RKO (cell line): ENCODE data around the gene GNS.

Experiments
- DNase-seq: peaks from one replicate; pipeline ENCODE4 v3.0.0-alpha.2; 2016; ENCODE audit warnings: low spot score

The GNS gene

GRCh38 chr12:64759035-64759894, at the start of gene GNS:
TSS of gene GNS (minus strand) at chr12:64759406. CDS start at chr12:64759276, 130 bp downstream.
- peak; percentile 88 for DNase-seq

- DNase-seq: no peak
Observed at GRCh38 chr12:64808110-64808509, 48.9 kb upstream of the GNS start.

DNA sequence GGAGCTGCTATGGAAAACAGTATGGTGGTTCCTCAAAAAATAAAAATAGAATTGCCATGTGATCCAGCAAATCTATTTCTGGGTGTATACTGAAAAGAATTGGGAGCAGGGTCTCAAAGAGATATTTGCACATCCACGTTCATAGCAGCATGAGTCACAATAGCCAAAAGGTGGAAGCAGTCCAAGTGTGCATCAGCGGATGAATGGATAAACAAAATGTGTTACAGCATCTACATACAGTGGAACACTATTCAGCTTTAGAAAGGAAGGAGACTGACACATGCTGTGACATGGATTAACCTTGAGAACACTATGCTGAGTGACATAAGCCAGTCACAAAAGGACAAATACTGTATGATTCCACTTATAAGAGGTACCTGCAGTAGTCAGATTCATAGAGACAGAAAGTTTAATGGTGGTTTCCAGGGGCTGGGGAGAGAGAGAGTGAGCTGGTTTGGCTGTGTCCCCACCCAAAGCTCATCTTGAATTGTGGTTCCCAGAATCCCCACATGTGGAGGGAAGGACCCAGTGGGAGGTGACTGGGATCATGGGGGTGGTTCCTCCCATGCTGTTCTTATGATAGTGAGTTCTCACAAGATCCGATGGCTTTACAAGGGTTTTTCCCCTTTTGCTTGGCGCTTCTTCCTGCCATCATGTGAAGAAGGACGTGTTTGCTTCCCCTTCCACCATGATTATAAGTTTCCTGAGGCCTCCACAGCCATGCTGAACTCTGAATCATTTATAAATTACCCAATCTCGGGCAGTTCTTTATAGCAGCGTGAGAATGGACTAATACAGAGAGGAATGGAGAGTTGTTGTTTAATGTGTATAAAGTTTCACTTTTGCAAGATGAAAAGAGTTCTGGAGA, 47.6 kb upstream of the GNS start:
- peak; percentile 15 for DNase-seq

- no peak for DNase-seq
Observed at GRCh38 chr12:64806173-64806572, 47.0 kb upstream of the GNS start.

DNA sequence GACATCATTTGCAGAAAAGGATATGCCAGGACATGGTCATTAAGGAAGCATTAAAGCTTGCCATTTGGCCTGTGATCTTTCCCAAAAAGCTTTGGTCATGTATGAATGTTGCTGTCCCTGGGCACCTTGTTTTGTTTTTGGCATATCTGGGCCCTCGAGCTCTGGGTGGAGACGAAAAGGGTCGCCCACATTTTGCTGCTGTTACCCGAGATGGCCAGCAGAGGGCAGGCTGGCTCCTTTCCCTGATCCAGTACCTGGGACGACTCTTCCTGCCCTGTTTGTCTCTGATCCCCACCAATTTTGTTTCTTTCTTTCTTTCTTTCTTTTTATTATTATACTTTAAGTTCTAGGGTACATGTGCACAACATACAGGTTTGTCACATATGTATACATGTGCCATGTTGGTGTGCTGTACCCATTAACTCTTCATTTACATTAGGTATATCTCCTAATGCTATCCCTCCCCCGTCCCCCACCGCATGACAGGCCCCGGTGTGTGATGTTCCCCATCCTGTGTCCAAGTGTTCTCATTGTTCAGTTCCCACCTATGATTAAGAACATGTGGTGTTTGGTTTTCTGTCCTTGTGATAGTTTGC, 43.1 kb upstream of the GNS start:
- peak; percentile 36 for DNase-seq

DNA sequence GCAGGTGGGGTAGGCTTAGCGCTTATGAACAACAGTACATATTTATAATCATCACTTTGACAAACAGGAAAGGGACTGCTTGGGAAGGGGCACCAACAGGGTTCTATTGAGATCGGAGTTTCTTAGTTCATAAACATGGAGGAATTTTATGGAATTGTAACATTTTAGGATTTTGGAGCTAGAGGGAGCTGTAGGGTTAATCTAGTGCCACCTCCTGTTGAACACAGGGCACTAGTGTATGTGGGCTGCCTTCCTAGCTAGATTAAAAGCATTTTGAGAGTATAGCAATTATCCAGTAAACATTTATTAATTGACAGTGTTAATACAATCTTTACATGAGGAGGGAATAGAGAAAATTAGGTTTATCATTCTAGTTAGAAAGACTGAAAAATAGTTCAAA, 42.2 kb upstream of the GNS start:
- DNase-seq: peak; percentile 47

GRCh38 chr12:64800640-64801039, 41.4 kb upstream of the GNS start:
- DNase-seq: no peak

DNA sequence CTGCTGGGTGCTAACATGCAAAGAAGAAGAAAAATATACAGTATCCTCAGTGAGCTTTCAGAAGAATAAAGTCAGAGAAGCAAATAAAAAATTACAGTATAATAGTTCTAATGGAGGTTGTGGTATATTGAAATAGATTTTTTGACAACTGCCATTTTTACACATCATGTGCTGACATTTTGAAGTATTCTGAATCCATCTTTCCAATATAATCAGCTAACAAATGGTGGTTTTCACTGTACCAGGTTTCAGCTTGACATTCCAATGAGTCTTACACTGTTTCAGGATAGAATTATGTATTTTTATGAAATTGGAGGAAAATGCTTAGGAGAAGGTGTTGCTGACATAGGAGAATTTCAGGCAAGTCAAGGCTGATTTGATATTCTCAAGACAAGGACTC, 39.0 kb upstream of the GNS start:
- no peak for DNase-seq

- DNase-seq: no peak
Observed at GRCh38 chr12:64797156-64797555, 38.0 kb upstream of the GNS start.

DNA sequence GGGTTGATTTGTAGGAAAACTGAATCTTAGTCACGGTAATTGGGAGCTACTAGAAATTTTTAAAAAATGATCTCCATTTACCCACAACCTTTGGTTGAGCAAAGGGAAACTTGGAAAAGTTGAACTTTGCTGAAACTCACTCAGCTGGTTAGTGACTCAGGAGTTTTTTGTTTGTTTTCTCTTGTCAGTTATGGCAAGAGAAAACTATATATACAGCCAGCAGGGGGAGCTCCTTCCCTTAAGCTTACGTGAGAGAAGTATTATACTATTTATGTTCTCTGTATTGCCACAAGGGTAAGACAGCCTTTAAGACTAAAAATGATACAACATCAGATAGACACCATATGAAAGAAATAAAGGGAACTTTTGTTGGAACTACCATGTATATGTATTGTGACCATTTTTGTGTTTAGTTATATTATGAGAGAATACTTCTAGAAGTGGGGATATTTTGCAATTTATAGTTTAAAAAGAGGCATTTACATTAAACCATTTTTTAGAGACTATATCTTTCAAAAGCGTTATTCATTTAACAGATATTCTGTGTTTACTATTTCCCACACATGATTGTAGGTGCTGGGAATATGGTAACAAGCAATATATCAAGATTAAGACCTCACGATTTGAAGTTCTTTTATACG, 37.1 kb upstream of the GNS start:
- DNase-seq: peak; percentile 93

DNA sequence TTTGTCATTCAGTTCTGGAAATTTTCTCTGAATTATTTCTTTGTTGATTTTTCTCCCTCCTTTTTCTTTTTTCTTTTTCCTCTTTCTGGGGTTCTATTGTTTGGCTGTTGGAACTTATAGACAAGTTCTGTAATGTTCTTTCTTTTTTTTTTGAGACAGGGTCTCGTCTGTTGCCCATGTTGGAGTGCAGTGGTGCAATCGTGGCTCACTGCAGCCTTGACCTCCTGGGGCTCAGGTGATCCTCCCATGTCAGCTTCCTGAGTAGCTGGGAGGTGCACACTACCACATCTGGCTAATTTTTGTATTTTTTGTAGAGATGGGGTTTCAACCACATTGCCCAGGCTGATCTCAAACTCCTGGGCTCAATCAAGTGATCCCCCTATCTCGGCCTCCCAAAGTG, 35.1 kb upstream of the GNS start:
- no peak for DNase-seq

GRCh38 chr12:64793610-64794009, 34.4 kb upstream of the GNS start:
- DNase-seq: no peak

DNA sequence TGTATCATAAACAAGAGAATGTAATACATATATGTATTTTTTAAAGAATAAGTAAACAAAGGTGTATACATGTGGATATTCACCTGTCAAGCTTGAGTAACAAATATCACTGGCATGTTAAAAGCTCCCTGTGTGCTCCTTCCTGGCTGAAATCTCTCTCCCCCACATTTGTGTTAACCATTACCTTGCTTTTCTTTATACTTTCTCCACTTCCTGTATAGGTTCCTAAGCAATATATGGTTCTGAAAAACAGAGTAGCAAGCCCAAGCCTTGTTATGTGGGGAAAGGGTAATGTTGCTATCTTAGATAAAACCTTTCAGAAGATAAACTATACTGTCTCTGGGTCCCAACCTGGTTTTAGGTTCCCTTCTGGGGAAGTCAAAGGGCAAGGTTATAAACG, 32.9 kb upstream of the GNS start:
- DNase-seq: no peak

GRCh38 chr12:64791036-64791435, 31.8 kb upstream of the GNS start:
- DNase-seq: no peak

GRCh38 chr12:64790166-64790565, 31.0 kb upstream of the GNS start:
- DNase-seq: no peak

DNA sequence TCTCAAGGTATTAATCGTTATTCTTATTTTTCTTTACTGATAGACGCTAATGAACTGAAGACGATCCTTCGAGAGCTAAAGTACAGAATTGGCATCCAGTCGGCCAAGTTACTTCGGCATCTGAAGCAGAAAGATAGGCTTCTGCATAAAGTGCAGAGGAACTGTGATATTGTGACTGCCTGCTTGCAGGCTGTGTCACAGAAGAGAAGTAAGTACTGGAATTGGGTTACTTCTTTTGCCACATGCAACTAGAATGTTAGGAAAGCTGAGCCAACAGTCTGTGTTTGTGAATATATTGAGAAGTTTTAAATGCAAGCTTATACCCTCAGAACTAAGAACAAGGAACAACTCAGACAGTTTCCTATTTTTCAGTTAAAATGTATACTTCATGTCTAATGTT, 26.6 kb upstream of the GNS start:
- no peak for DNase-seq

GRCh38 chr12:64782191-64782876, 23.1 kb upstream of the GNS start:
- no peak for DNase-seq

GRCh38 chr12:64781280-64782190, 22.3 kb upstream of the GNS start:
- DNase-seq: no peak

GRCh38 chr12:64780531-64781279, 21.5 kb upstream of the GNS start:
- no peak for DNase-seq

- DNase-seq: no peak
Observed at GRCh38 chr12:64780132-64780530, 20.9 kb upstream of the GNS start.
